Neural cell (in vitro differentiated cells): Measurements from ENCODE around the gene UBE2I. TPM values are rescaled to one million over a fixed set of nuclear protein-coding genes. Genes with fewer than 3 reads are reported as not detected.

Source experiments
- H2AFZ ChIP-seq: fragments of 200-600, 300-800 bp; sonication (generic), shearing (Covaris generic); 2 replicates; pipeline ENCODE4 v1.6.0; 2014; ENCODE audit warnings: low read depth, mild to moderate bottlenecking, antibody characterized with exemption, low read length, moderate library complexity
- H3F3A ChIP-seq: fragments of 200-600 bp; shearing (Covaris generic); 2 replicates; pipeline ENCODE4 v1.6.1; 2016; ENCODE audit warnings: mild to moderate bottlenecking, moderate library complexity, mixed read lengths, antibody characterized with exemption, low read length; ENCODE audit not compliant: insufficient read depth, poor library complexity, severe bottlenecking
- H3K27ac ChIP-seq: fragments of 200-600, 300-800 bp; sonication (generic), shearing (Covaris generic); 2 replicates; pipeline ENCODE4 v1.5.1; 2014; ENCODE audit warnings: mild to moderate bottlenecking, low read length, moderate library complexity
- H3K27me3 ChIP-seq: fragments of 300-800, 200-600 bp; sonication (generic), shearing (Covaris generic); 2 replicates; pipeline ENCODE4 v1.6.0; 2014; ENCODE audit warnings: mild to moderate bottlenecking, low read depth, low read length, moderate library complexity; ENCODE audit not compliant: insufficient read depth
- H3K36me3 ChIP-seq: fragments of 300-800, 200-600 bp; sonication (generic), shearing (Covaris generic); 2 replicates; pipeline ENCODE4 v1.5.1; 2014; ENCODE audit warnings: mild to moderate bottlenecking, antibody characterized with exemption, low read length, moderate library complexity; ENCODE audit not compliant: insufficient read depth
- H3K4me2 ChIP-seq: fragments of 300-800, 200-600 bp; sonication (generic), shearing (Covaris generic); 2 replicates; pipeline ENCODE4 v1.6.0; 2014; ENCODE audit warnings: mild to moderate bottlenecking, low read length
- H3K4me3 ChIP-seq: fragments of 300-800, 200-600 bp; sonication (generic), shearing (Covaris generic); 2 replicates; pipeline ENCODE4 v1.5.1; 2014; ENCODE audit warnings: mild to moderate bottlenecking, low read length, moderate library complexity
- H3K79me2 ChIP-seq: fragments of 200-600 bp; shearing (Covaris generic); replicated peaks from 2 replicates; pipeline ENCODE4 v1.6.0; 2014; ENCODE audit warnings: mild to moderate bottlenecking, low read length, moderate library complexity; ENCODE audit not compliant: insufficient read depth
- H3K9ac ChIP-seq: fragments of 300-800, 200-600 bp; sonication (generic), shearing (Covaris generic); 2 replicates; pipeline ENCODE4 v1.6.1; 2016; ENCODE audit warnings: mild to moderate bottlenecking, low read length, mixed read lengths
- H3K9me2 ChIP-seq: fragments of 200-600 bp; shearing (Covaris generic); 2 replicates; pipeline ENCODE4 v1.6.1; 2016; ENCODE audit warnings: mild to moderate bottlenecking, low read length, mixed read lengths; ENCODE audit not compliant: insufficient read depth
- H3K9me3 ChIP-seq: fragments of 200-600, 300-800 bp; sonication (generic), shearing (Covaris generic); 2 replicates; pipeline ENCODE4 v1.6.1; 2016; ENCODE audit warnings: mild to moderate bottlenecking, mixed run types, low read length, moderate library complexity, mixed read lengths
- H4K20me1 ChIP-seq: fragments of 200-600 bp; shearing (Covaris generic); 2 replicates; pipeline ENCODE4 v1.6.1; 2016; ENCODE audit warnings: mild to moderate bottlenecking, mixed run types; ENCODE audit not compliant: insufficient read depth
- CTCF ChIP-seq: fragments of 450-650 bp; IDR thresholded peaks from 2 replicates; pipeline ENCODE4 v1.5.1; 2014; ENCODE audit warnings: antibody characterized with exemption, mild to moderate bottlenecking, moderate library complexity; ENCODE audit not compliant: poor library complexity, severe bottlenecking
- EP300 ChIP-seq: fragments of 450-650 bp; conservative IDR thresholded peaks from 2 replicates; pipeline ENCODE4 v1.6.1; 2014; ENCODE audit warnings: antibody characterized with exemption, mild to moderate bottlenecking, moderate library complexity; ENCODE audit not compliant: poor library complexity, severe bottlenecking
- EZH2 ChIP-seq: fragments of 200-600, 300-800 bp; shearing (Covaris generic), sonication (generic); IDR thresholded peaks from 2 replicates; pipeline ENCODE4 v1.6.1; 2014; ENCODE audit warnings: antibody characterized with exemption, low read length, borderline replicate concordance, mild to moderate bottlenecking; ENCODE audit not compliant: insufficient read depth, poor library complexity, severe bottlenecking
- MXI1 ChIP-seq: fragments of 450-650 bp; conservative IDR thresholded peaks from 2 replicates; pipeline ENCODE4 v1.6.1; 2014; ENCODE audit warnings: antibody characterized with exemption, mild to moderate bottlenecking; ENCODE audit not compliant: poor library complexity, severe bottlenecking
- POLR2AphosphoS5 ChIP-seq: IDR thresholded peaks from 2 replicates; pipeline ENCODE4 v1.6.1; 2012
- RAD21 ChIP-seq: fragments of 450-650 bp; conservative IDR thresholded peaks from 2 replicates; pipeline ENCODE4 v1.6.1; 2014; ENCODE audit warnings: antibody characterized with exemption, mild to moderate bottlenecking, moderate library complexity
- REST ChIP-seq: IDR thresholded peaks from 2 replicates; pipeline ENCODE4 v1.6.1; 2012; ENCODE audit warnings: borderline replicate concordance
- SMC3 ChIP-seq: fragments of 450-650 bp; conservative IDR thresholded peaks from 2 replicates; pipeline ENCODE4 v1.6.1; 2014; ENCODE audit warnings: antibody characterized with exemption, mild to moderate bottlenecking, moderate library complexity; ENCODE audit not compliant: poor library complexity
- TAF1 ChIP-seq: IDR thresholded peaks from 2 replicates; pipeline ENCODE4 v1.6.1; 2012; ENCODE audit warnings: low read depth
- polyA plus RNA-seq: library from polyadenylated mRNA; depleted of rRNA; stranded (reverse); fragments of >200 nt; gene quantifications from 2 replicates; pipeline ENCODE4 v1.2.3, GENCODE V29; 2014

UBE2I gene
- polyA plus RNA-seq, 1 donor from 2014 or later = 111 TPM

GRCh38 chr16:1372292-1372950 is 63.0 kb downstream of the UBE2I start:
- no peaks in the 10 kb centered on the region for H3K36me3 ChIP-seq
- no peak for TF ChIP-seq TAF1
- TF ChIP-seq SMC3 = no peak
- TF ChIP-seq RAD21 = no peak
- TF ChIP-seq CTCF = no peak
- H3K4me3 ChIP-seq = no peak overlapping the region
- H3K9me2 ChIP-seq = no peaks in the 10 kb centered on the region
- H3K27ac ChIP-seq = no peak overlapping the region
- H3K9me3 ChIP-seq = no peaks in the 10 kb centered on the region
- H3K9ac ChIP-seq = no peak overlapping the region
- H3F3A ChIP-seq = no peaks in the 10 kb centered on the region
- no peak overlapping the region for H2AFZ ChIP-seq
- H3K4me2 ChIP-seq = no peak overlapping the region
- no peaks in the 10 kb centered on the region for H3K79me2 ChIP-seq
- H4K20me1 ChIP-seq = no peaks in the 10 kb centered on the region
- H3K27me3 ChIP-seq = no peaks in the 10 kb centered on the region

- H3K79me2 ChIP-seq = no peaks in the 10 kb centered on the region
- H3K9me2 ChIP-seq = no peaks in the 10 kb centered on the region
- no peaks in the 10 kb centered on the region for H4K20me1 ChIP-seq
- no peaks in the 10 kb centered on the region for H3F3A ChIP-seq
- no peaks in the 10 kb centered on the region for H3K9me3 ChIP-seq
- no peak overlapping the region for H2AFZ ChIP-seq
- H3K27me3 ChIP-seq = no peaks in the 10 kb centered on the region
- H3K4me3 ChIP-seq = no peak overlapping the region
- H3K27ac ChIP-seq = no peak overlapping the region
- no peak for TF ChIP-seq TAF1
- no peak for TF ChIP-seq SMC3
- TF ChIP-seq REST = no peak
- no peaks in the 10 kb centered on the region for H3K36me3 ChIP-seq
- no peak overlapping the region for H3K4me2 ChIP-seq
- no peak overlapping the region for H3K9ac ChIP-seq
Observed at GRCh38 chr16:1374418-1375297, 65.2 kb downstream of the UBE2I start.

GRCh38 chr16:1375298-1375640 is 65.8 kb downstream of the UBE2I start:
- Histone ChIP-seq H3K27ac (no peak overlapping the region), H2AFZ (no peak overlapping the region), H3K4me2 (no peak overlapping the region), H3F3A (no peaks in the 10 kb centered on the region), H4K20me1 (no peaks in the 10 kb centered on the region), H3K9me3 (no peaks in the 10 kb centered on the region), H3K79me2 (no peaks in the 10 kb centered on the region), H3K9me2 (no peaks in the 10 kb centered on the region), H3K36me3 (no peaks in the 10 kb centered on the region), H3K27me3 (no peaks in the 10 kb centered on the region), H3K4me3 (no peak overlapping the region), H3K9ac (no peak overlapping the region)
- TF ChIP-seq RAD21 (no peak), REST (no peak), CTCF (no peak), MXI1 (no peak), EP300 (no peak), POLR2AphosphoS5 (no peak), EZH2 (no peak), TAF1 (no peak), SMC3 (no peak)
